Measurements from ENCODE around the gene TEX264. TPM values are rescaled to one million over a fixed set of nuclear protein-coding genes. Genes with fewer than 3 reads are reported as not detected.

The TEX264 gene
- total and polyA plus RNA-seq, 9 donors = 27.1 to 88.8 (median 40.2) TPM

- Histone ChIP-seq H3K27me3 (no peaks in the 10 kb centered on the region), H3K27ac (no peak overlapping the region), H3K4me3 (no peak overlapping the region), H3K9me3 (no peaks in the 10 kb centered on the region), H3K4me1 (ENCODE audit: insufficient read depth) (no peaks in the 10 kb centered on the region), H3K36me3 (no peaks in the 10 kb centered on the region)
- intact Hi-C loops (cut with DNase I) = loop anchor here in 1 of 4 donors (10.0 kb wide), 1 partner anchor 152 kb away; the partner anchor contains the start of gene RAD54L2
- no peak for TF ChIP-seq EP300 (IDR thresholded peaks at IDR 0.05)
- TF ChIP-seq POLR2A (IDR thresholded peaks at IDR 0.05) = no peak
- no peak for TF ChIP-seq CTCF (IDR thresholded peaks at IDR 0.05)
- DNase-seq = peak in 1 of 5 donors; percentile 41
- 56 to 63% (median 57%) methylated on average over 10 of the region's 10 CpGs for WGBS, 3 donors
Measured at GRCh38 chr3:51686512-51687215, 15.6 kb downstream of the TEX264 start.

DNA sequence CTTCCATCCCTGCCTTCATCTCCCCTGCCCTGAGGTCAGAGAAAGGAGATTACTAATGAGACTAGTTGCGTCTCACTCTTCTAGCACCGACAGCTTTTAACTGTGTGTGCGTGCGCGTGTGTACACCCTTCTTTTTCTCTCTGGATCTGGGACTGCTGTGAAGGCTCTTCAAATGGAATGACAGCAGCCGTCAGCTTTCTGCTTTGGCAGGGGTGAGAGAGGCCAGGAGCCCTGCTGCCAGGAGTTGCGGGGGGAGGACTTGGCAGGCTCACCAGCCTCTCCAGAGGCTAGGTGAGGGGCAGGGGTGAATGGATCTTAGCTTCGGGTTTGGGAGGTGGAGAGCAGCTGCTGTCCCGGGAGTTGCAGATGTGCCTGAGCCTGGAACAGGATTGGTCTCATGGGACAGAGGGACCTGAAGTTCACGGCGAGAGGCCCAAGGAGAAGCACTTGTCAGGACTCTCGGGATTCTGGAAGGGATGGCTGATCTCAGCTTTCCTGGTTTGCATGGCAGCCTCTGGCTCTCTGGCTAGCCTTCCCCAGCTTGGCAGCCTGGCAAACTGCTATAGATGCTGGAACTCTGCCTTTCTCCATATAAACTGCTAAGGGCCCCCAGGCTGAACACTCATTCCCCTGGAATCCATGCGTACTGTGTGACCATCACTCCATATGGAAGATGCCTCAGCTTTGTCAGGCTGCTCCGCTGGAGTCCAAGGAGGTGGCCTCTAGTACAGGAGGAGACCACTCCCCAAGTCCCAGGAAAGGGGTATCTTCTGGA is 16.6 kb downstream of the TEX264 start:
- intact Hi-C loops (cut with DNase I) = loop anchor here in 1 of 4 donors (10.0 kb wide), 1 partner anchor 153 kb away; the partner anchor contains the start of gene RAD54L2
- Histone ChIP-seq H3K4me1 (ENCODE audit: insufficient read depth) (no peaks in the 10 kb centered on the region), H3K9me3 (no peaks in the 10 kb centered on the region), H3K27ac (no peak overlapping the region), H3K36me3 (no peaks in the 10 kb centered on the region), H3K4me3 (no peak overlapping the region), H3K27me3 (no peaks in the 10 kb centered on the region)
- no peak for DNase-seq
- WGBS, 3 donors = 68 to 77% (median 72%) methylated on average over 14 of the region's 14 CpGs
- TF ChIP-seq CTCF (IDR thresholded peaks at IDR 0.05) (no peak), EP300 (IDR thresholded peaks at IDR 0.05) (no peak), POLR2A (IDR thresholded peaks at IDR 0.05) (no peak)

DNA sequence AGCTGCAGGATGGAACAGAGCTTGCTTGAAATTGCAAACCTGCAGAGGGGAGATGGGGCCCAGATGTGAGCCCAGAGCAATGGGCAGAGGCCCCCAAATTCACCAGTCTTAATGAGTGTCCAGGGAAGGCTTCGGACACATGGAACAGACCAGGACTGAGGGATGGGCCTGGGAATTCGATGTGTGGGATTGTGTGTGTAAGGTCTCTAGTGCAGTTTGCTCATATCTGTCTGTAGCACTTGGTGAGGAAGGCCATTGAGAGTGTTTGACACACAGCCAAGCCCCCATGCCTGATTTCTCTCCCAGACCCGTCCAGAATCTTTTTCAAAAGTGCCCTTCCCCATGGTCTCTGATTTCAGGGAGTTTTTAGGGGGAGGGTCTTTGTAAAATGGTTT is 17.2 kb downstream of the TEX264 start:
- Histone ChIP-seq H3K27ac (no peak overlapping the region), H3K4me1 (ENCODE audit: insufficient read depth) (no peaks in the 10 kb centered on the region), H3K27me3 (no peaks in the 10 kb centered on the region), H3K36me3 (no peaks in the 10 kb centered on the region), H3K4me3 (no peak overlapping the region), H3K9me3 (no peaks in the 10 kb centered on the region)
- WGBS, 3 donors = 72 to 95% (median 82%) methylated on average over 3 of the region's 3 CpGs
- intact Hi-C loops (cut with DNase I) = loop anchor here in 1 of 4 donors (10.0 kb wide), 1 partner anchor 153 kb away; the partner anchor contains the start of gene RAD54L2
- DNase-seq = no peak
- TF ChIP-seq EP300 (IDR thresholded peaks at IDR 0.05) (no peak), POLR2A (IDR thresholded peaks at IDR 0.05) (no peak)

DNA sequence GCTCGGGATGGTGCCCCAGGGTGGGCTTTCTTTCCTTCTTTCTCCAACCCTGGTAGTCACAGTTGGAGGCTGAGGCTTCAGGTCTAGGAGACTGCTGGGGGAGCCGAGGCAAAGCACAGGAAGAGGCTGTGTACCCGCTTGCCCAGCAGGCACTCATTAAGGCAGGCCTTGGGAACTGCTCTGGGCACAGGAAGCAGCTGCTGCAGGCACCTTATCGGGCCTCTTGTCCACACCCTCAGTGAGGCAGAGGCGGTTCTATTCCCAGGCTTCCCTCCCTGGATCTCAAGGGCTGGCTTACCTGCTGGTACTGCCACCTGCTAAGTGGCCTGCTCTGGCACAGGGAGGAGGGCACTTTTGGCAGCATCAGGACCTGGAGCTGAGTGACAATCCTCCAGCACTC is 20.0 kb downstream of the TEX264 start:
- Histone ChIP-seq H3K4me1 (ENCODE audit: insufficient read depth) (no peaks in the 10 kb centered on the region), H3K27me3 (no peaks in the 10 kb centered on the region), H3K4me3 (no peak overlapping the region), H3K27ac (no peak overlapping the region), H3K36me3 (no peaks in the 10 kb centered on the region), H3K9me3 (no peaks in the 10 kb centered on the region)
- intact Hi-C loops (cut with DNase I) = loop anchor here in 1 of 4 donors (10.0 kb wide), 1 partner anchor 296 kb away; the partner anchor contains the start of gene RBM15B
- no peak for DNase-seq
- TF ChIP-seq EP300 (IDR thresholded peaks at IDR 0.05) (no peak), POLR2A (IDR thresholded peaks at IDR 0.05) (no peak), CTCF (IDR thresholded peaks at IDR 0.05) (no peak)
- WGBS, 3 donors = 71 to 86% (median 75%) methylated on average over 5 of the region's 5 CpGs
